HG03565 (cell line): ENCODE measurements around the gene ACBD6.
"Not testable (repeated sequence)": the region's sequence is repeated elsewhere in the genome, so short reads cannot be mapped to it uniquely, and the experiment has no call there.

Experiments used
- ATAC-seq: cut with Tn5 transposase; IDR thresholded peaks from one replicate; pipeline ENCODE4 v1.9.1; 2021; ENCODE audit warnings: mild to moderate bottlenecking, moderate library complexity; ENCODE audit not compliant: unreplicated experiment

Gene ACBD6

GRCh38 chr1:180502361-180503279 is at the start of gene ACBD6:
ACBD6 (minus strand) TSS chr1:180502577; CDS start chr1:180502266, 311 bp downstream.
- peak; percentile 74 for ATAC-seq

- ATAC-seq = no peak
Measured at GRCh38 chr1:180551997-180552396, 49.6 kb upstream of the ACBD6 start.

GRCh38 chr1:180550241-180550640 is 47.9 kb upstream of the ACBD6 start:
- no peak for ATAC-seq

- not testable (repeated sequence) for ATAC-seq
Measured at GRCh38 chr1:180549770-180550169, 47.4 kb upstream of the ACBD6 start.

GRCh38 chr1:180548686-180549317 is 46.4 kb upstream of the ACBD6 start:
- no peak for ATAC-seq

- ATAC-seq = no peak
Measured at GRCh38 chr1:180545991-180546390, 43.6 kb upstream of the ACBD6 start.

GRCh38 chr1:180544050-180544449 is 41.7 kb upstream of the ACBD6 start:
- ATAC-seq = no peak

GRCh38 chr1:180542838-180543145 is 40.4 kb upstream of the ACBD6 start:
- ATAC-seq = no peak

GRCh38 chr1:180542113-180542837 is 39.9 kb upstream of the ACBD6 start:
- no peak for ATAC-seq

GRCh38 chr1:180540697-180541594 is 38.6 kb upstream of the ACBD6 start:
- ATAC-seq = no peak

GRCh38 chr1:180539136-180539535 is 36.8 kb upstream of the ACBD6 start:
- no peak for ATAC-seq

- no peak for ATAC-seq
Measured at GRCh38 chr1:180536821-180537372, 34.5 kb upstream of the ACBD6 start.

- no peak for ATAC-seq
Measured at GRCh38 chr1:180535418-180535999, 33.1 kb upstream of the ACBD6 start.

GRCh38 chr1:180534214-180534613 is 31.8 kb upstream of the ACBD6 start:
- ATAC-seq = no peak

- no peak for ATAC-seq
Measured at GRCh38 chr1:180533266-180533987, 31.1 kb upstream of the ACBD6 start.

- no peak for ATAC-seq
Measured at GRCh38 chr1:180532854-180533253, 30.5 kb upstream of the ACBD6 start.

GRCh38 chr1:180530501-180530900 is 28.1 kb upstream of the ACBD6 start:
- ATAC-seq = no peak

GRCh38 chr1:180528868-180529470 is 26.6 kb upstream of the ACBD6 start:
- ATAC-seq = no peak

GRCh38 chr1:180527101-180527669 is 24.8 kb upstream of the ACBD6 start:
- ATAC-seq = no peak
